Measurements from ENCODE around the gene VTI1A.

DNA sequence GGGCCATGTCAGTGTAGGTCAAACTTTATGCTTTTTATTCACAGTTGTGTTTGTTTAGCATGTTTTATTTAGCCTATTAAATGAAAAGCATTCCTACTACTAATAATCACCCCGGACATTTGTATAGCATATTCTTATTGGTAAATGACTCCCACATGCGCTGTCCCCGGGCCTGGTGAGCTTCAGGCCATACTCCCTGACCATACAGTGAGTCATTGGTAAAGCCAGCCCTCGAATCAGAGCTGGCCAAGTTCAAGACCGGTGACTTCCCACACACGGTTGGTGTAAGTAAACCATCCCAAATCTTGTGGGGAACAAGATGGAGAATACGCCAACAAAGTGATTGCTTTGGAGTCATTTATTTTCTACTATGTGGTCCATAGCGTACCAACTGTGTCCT is 264.4 kb downstream of the VTI1A start:
- TF ChIP-seq EZH2 (IDR thresholded peaks at IDR 0.05; ENCODE audit: borderline replicate concordance) (no peak), EZH2phosphoT487 (IDR thresholded peaks at IDR 0.05; ENCODE audit: low read depth, severe bottlenecking, unreplicated experiment) (no peak), CTCF (IDR thresholded peaks at IDR 0.05; ENCODE audit: poor library complexity) (no peak)
